SK-N-SH (cell line): ENCODE measurements around the gene NR1I2.

Experiments used
- CTCF ChIP-seq: fragments of 200-600 bp; sonication (generic); IDR thresholded peaks from 2 replicates; pipeline ENCODE4 v1.6.1; 2017; ENCODE audit warnings: antibody characterized with exemption, mild to moderate bottlenecking, moderate library complexity
- GABPA ChIP-seq: IDR thresholded peaks from 2 replicates; pipeline ENCODE4 v1.4.0; 2012; ENCODE audit warnings: low read depth, mild to moderate bottlenecking
- JUND ChIP-seq: IDR thresholded peaks from 2 replicates; pipeline ENCODE4 v1.4.0; 2012
- NFIC ChIP-seq: IDR thresholded peaks from 2 replicates; pipeline ENCODE4 v1.4.0; 2012; ENCODE audit warnings: borderline replicate concordance
- PBX3 ChIP-seq: IDR thresholded peaks from 2 replicates; pipeline ENCODE4; 2012
- REST ChIP-seq: IDR thresholded peaks from 2 replicates; pipeline ENCODE4 v1.6.1; 2012; ENCODE audit warnings: mild to moderate bottlenecking, low read depth, low read length, moderate library complexity
- TEAD4 ChIP-seq: IDR thresholded peaks from 2 replicates; pipeline ENCODE4 v1.4.0; 2012; ENCODE audit warnings: mild to moderate bottlenecking, borderline replicate concordance; ENCODE audit not compliant: insufficient read depth
- USF1 ChIP-seq: IDR thresholded peaks from 2 replicates; pipeline ENCODE4 v1.4.0; 2012; ENCODE audit warnings: low read depth, borderline replicate concordance

GRCh38 chr3:119733812-119734211 lies 48.1 kb upstream of the NR1I2 start:
- TF ChIP-seq CTCF (no peak), GABPA (no peak), REST (no peak), TEAD4 (no peak), JUND (no peak), PBX3 (no peak), NFIC (no peak), USF1 (no peak)
